Prostate gland (tissue), 2 donors: ENCODE data around the gene ABCD2.
A peak's percentile ranks its signal among the peaks of the same experiment; 100 is the strongest.

Experiments
- CTCF ChIP-seq, 4 experiments: fragments of 200-600 bp in 2 of 4; fragments of 450-650 bp in 2 of 4; sonication (generic) in 2 of 4; IDR thresholded peaks; 1 replicate in 3 of 4; 2 replicates in 1 of 4; pipeline ENCODE4 v1.5.1; 2016 to 2019; ENCODE audit warnings: antibody characterized with exemption in 4 of 4, mild to moderate bottlenecking in 2 of 4, moderate library complexity in 2 of 4
- POLR2A ChIP-seq: fragments of 450-650 bp; IDR thresholded peaks from one replicate; pipeline ENCODE4 v1.6.1; 2016; ENCODE audit warnings: antibody characterized with exemption, mild to moderate bottlenecking
- POLR2AphosphoS5 ChIP-seq: sonication (generic); formaldehyde crosslinking; IDR thresholded peaks from one replicate; pipeline ENCODE4 v1.6.1; 2017; ENCODE audit warnings: antibody characterized with exemption

- TF ChIP-seq CTCF (IDR thresholded peaks at IDR 0.05) (no peak), POLR2AphosphoS5 (peak; percentile 28), POLR2A (no peak)
Observed at GRCh38 chr12:39619660-39620433, at the start of gene ABCD2.
